SK-N-SH (cell line): ENCODE measurements around the gene TGFA. TPM values are rescaled to one million over a fixed set of nuclear protein-coding genes. Genes with fewer than 3 reads are reported as not detected.

Experiments used
- CTCF ChIA-PET: fragments of 300-600, 350-600 bp; formaldehyde crosslinking; extraction: SDS; loops from one replicate; lab custom pipeline; 2021; lab: Yijun Ruan, JAX
- POLR2A ChIA-PET: fragments of 350-600 bp; sonication (Branson Sonifier 250); formaldehyde crosslinking; extraction: SDS; loops from one replicate; lab custom pipeline; 2020; ENCODE audit warnings: antibody characterized with exemption, inconsistent platforms; lab: Yijun Ruan, JAX
- DNase-seq: peaks from one replicate; pipeline ENCODE4 v3.0.0; 2012
- H2AFZ ChIP-seq: fragments of 200-600 bp; sonication (generic); 2 replicates; pipeline ENCODE4 v1.8.1; 2016; ENCODE audit warnings: antibody characterized with exemption, mild to moderate bottlenecking, low read depth
- H3F3A ChIP-seq: fragments of 200-600 bp; sonication (generic); replicated peaks from 2 replicates; pipeline ENCODE3; 2016; ENCODE audit warnings: antibody characterized with exemption, mild to moderate bottlenecking; ENCODE audit not compliant: insufficient read depth
- H3K27ac ChIP-seq, 2 experiments: fragments of 200-500 bp in 1 of 2; fragments of 200-600 bp in 1 of 2; sonication (Bioruptor generic) in 1 of 2; sonication (generic), shearing (Covaris generic) in 1 of 2; 2 replicates each; pipeline versions ENCODE4 v1.5.1 to v1.6.1; 2014 to 2016; ENCODE audit warnings: low read depth in 2 of 2, inconsistent platforms in 1 of 2, low read length in 1 of 2, mild to moderate bottlenecking in 1 of 2, mixed read lengths in 1 of 2
- H3K27me3 ChIP-seq: fragments of 200-600 bp; sonication (generic), shearing (Covaris generic); 2 replicates; pipeline ENCODE4 v1.6.1; 2016; ENCODE audit warnings: mixed run types; ENCODE audit not compliant: insufficient read depth
- H3K36me3 ChIP-seq, 2 experiments: fragments of 200-500 bp in 1 of 2; fragments of 200-600 bp in 1 of 2; sonication (Bioruptor generic) in 1 of 2; sonication (generic) in 1 of 2; replicated peaks in 1 of 2; 2 replicates each; pipeline versions ENCODE3 to v1.5.1; 2014 to 2016; ENCODE audit warnings: low read length in 1 of 2, mild to moderate bottlenecking in 1 of 2; ENCODE audit not compliant: insufficient read depth in 2 of 2, control insufficient read depth in 1 of 2
- H3K4me1 ChIP-seq, 2 experiments: fragments of 200-500 bp in 1 of 2; fragments of 200-600 bp in 1 of 2; sonication (Bioruptor generic) in 1 of 2; sonication (generic), shearing (Covaris generic) in 1 of 2; 2 replicates each; pipeline versions ENCODE4 v1.5.1 to v1.6.1; 2014 to 2016; ENCODE audit warnings: low read depth in 1 of 2, low read length in 1 of 2, mixed run types in 1 of 2; ENCODE audit not compliant: insufficient read depth in 2 of 2, control insufficient read depth in 1 of 2
- H3K4me2 ChIP-seq: fragments of 200-600 bp; sonication (generic), shearing (Covaris generic); 2 replicates; pipeline ENCODE4 v1.6.1; 2017; ENCODE audit warnings: mixed run types
- H3K4me3 ChIP-seq, 2 experiments: fragments of 200-500 bp in 1 of 2; fragments of 200-600 bp in 1 of 2; sonication (Bioruptor generic) in 1 of 2; sonication (generic), shearing (Covaris generic) in 1 of 2; 2 replicates each; pipeline versions ENCODE4 v1.5.1 to v1.8.1; 2014 to 2016; ENCODE audit warnings: low read depth in 2 of 2, inconsistent platforms in 1 of 2, low read length in 1 of 2, mild to moderate bottlenecking in 1 of 2, mixed read lengths in 1 of 2, moderate library complexity in 1 of 2
- H3K79me2 ChIP-seq: fragments of 200-600 bp; sonication (generic); 2 replicates; pipeline ENCODE4 v1.8.1; 2017; ENCODE audit warnings: mild to moderate bottlenecking; ENCODE audit not compliant: insufficient read depth
- H3K9ac ChIP-seq: fragments of 200-600 bp; sonication (generic); 2 replicates; pipeline ENCODE4 v1.6.1; 2017; ENCODE audit warnings: mixed run types
- H3K9me2 ChIP-seq: fragments of 200-600 bp; sonication (generic); 2 replicates; pipeline ENCODE4 v1.6.1; 2017; ENCODE audit warnings: mixed run types
- H3K9me3 ChIP-seq: fragments of 200-600 bp; sonication (generic); 2 replicates; pipeline ENCODE4 v1.6.1; 2017; ENCODE audit warnings: mixed run types, mild to moderate bottlenecking, moderate library complexity
- H4K20me1 ChIP-seq: fragments of 200-600 bp; sonication (generic); 2 replicates; pipeline ENCODE4 v1.6.1; 2017; ENCODE audit warnings: mild to moderate bottlenecking, mixed run types; ENCODE audit not compliant: insufficient read depth
- CHD2 ChIP-seq: fragments of 150-350 bp; IDR thresholded peaks from 2 replicates; pipeline ENCODE4 v1.6.1; 2018; ENCODE audit warnings: low read length; ENCODE audit not compliant: partially characterized antibody
- EZH2phosphoT487 ChIP-seq: fragments of 200-600 bp; sonication (generic); IDR thresholded peaks from 2 replicates; pipeline ENCODE4 v1.6.1; 2017; ENCODE audit warnings: low read depth, mixed run types, mild to moderate bottlenecking, antibody characterized with exemption, moderate library complexity, borderline replicate concordance
- FOXJ3 ChIP-seq: sonication (generic); formaldehyde crosslinking; IDR thresholded peaks from 2 replicates; pipeline ENCODE4 v1.5.1; 2020; ENCODE audit warnings: mild to moderate bottlenecking, missing genetic modification reagents
- GABPA ChIP-seq: IDR thresholded peaks from 2 replicates; pipeline ENCODE4 v1.4.0; 2012; ENCODE audit warnings: low read depth, mild to moderate bottlenecking
- JUND ChIP-seq: IDR thresholded peaks from 2 replicates; pipeline ENCODE4 v1.4.0; 2012
- NRF1 ChIP-seq: IDR thresholded peaks from 2 replicates; pipeline ENCODE4 v1.6.1; 2012; ENCODE audit warnings: low read depth, mild to moderate bottlenecking, low read length
- REST ChIP-seq: IDR thresholded peaks from 2 replicates; pipeline ENCODE4 v1.6.1; 2012; ENCODE audit warnings: mild to moderate bottlenecking, low read depth, low read length, moderate library complexity
- RXRA ChIP-seq: IDR thresholded peaks from 2 replicates; pipeline ENCODE4 v1.4.0; 2012; ENCODE audit warnings: low read depth, mild to moderate bottlenecking, borderline replicate concordance
- SMC3 ChIP-seq: IDR thresholded peaks from 2 replicates; pipeline ENCODE4 v1.6.1; 2012; ENCODE audit warnings: low read depth, low read length, improper control_type of control experiment
- USF1 ChIP-seq: IDR thresholded peaks from 2 replicates; pipeline ENCODE4 v1.4.0; 2012; ENCODE audit warnings: low read depth, borderline replicate concordance
- WGBS: methylation state at CpG from one replicate; pipeline ENCODE4 v1.1.6; 2017; ENCODE audit warnings: low lambda C conversion rate; 5-methylcytosine and 5-hydroxymethylcytosine counted together
- polyA plus RNA-seq, 3 experiments: library from polyadenylated mRNA; depleted of rRNA; stranded (reverse); fragments of >200 nt; gene quantifications; 2 replicates each; pipeline ENCODE4 v1.2.3, GENCODE V29; 2012
- TF ChIP-seq, protein P1 (sequence below): fragments of 150-350 bp; IDR thresholded peaks from 2 replicates; pipeline ENCODE4 v1.6.1; 2017; ENCODE audit warnings: antibody characterized with exemption, low read length, low read depth, borderline replicate concordance
- TF ChIP-seq, protein P2 (sequence below): IDR thresholded peaks from 2 replicates; pipeline ENCODE4; 2012
- TF ChIP-seq, protein P3 (sequence below): IDR thresholded peaks from 2 replicates; pipeline ENCODE4 v1.4.0; 2012; ENCODE audit warnings: low read depth
- TF ChIP-seq, protein P4 (sequence below): fragments of 200-600 bp; sonication (generic); IDR thresholded peaks from 2 replicates; pipeline ENCODE4 v1.6.1; 2017; ENCODE audit warnings: antibody characterized with exemption, mild to moderate bottlenecking, moderate library complexity

Gene TGFA
- polyA plus RNA-seq, 1 of the 3 experiments (the other 2 are of a cell fraction), result not detected

DNA sequence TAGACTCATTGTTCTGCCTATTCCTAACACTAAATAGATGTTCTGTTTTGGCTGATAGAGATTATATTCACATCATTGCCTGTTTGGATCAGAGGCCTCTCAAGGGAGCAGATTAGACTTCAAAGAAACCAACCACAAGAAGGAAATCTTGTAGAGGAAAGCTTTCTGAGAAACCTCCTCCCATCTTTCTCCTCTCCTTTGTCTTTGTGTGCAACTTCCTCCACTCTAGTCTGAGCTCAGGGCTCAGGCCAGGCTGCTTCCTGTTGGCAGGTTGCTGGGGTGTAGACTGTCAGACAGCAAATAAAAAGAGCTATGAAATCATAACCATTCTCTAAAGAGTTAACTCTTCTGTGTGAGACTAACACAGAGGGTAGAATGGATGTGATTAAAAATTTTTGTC lies 113.0 kb downstream of the TGFA start:
- no peak overlapping the region for H3K9ac ChIP-seq
- H3K36me3 ChIP-seq, result no peaks in the 10 kb centered on the region
- no peak for DNase-seq
- H3K9me3 ChIP-seq, result no peaks in the 10 kb centered on the region
- H3K27me3 ChIP-seq, result no peaks in the 10 kb centered on the region
- CTCF ChIA-PET, result no interaction called here
- no peaks in the 10 kb centered on the region for H3F3A ChIP-seq
- no peaks in the 10 kb centered on the region for H3K9me2 ChIP-seq
- H3K4me2 ChIP-seq, result no peak overlapping the region
- no peaks in the 10 kb centered on the region for H4K20me1 ChIP-seq
- H2AFZ ChIP-seq, result no peak overlapping the region
- no peak overlapping the region for H3K27ac ChIP-seq
- H3K4me3 ChIP-seq, result no peak overlapping the region
- no peak for TF ChIP-seq JUND
- TF ChIP-seq EZH2phosphoT487, result no peak
- TF ChIP-seq, protein P1, sequence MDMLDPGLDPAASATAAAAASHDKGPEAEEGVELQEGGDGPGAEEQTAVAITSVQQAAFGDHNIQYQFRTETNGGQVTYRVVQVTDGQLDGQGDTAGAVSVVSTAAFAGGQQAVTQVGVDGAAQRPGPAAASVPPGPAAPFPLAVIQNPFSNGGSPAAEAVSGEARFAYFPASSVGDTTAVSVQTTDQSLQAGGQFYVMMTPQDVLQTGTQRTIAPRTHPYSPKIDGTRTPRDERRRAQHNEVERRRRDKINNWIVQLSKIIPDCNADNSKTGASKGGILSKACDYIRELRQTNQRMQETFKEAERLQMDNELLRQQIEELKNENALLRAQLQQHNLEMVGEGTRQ, result no peak
- no peak for TF ChIP-seq CHD2
- TF ChIP-seq SMC3, result no peak
- TF ChIP-seq RXRA, result no peak
- TF ChIP-seq, protein P2, sequence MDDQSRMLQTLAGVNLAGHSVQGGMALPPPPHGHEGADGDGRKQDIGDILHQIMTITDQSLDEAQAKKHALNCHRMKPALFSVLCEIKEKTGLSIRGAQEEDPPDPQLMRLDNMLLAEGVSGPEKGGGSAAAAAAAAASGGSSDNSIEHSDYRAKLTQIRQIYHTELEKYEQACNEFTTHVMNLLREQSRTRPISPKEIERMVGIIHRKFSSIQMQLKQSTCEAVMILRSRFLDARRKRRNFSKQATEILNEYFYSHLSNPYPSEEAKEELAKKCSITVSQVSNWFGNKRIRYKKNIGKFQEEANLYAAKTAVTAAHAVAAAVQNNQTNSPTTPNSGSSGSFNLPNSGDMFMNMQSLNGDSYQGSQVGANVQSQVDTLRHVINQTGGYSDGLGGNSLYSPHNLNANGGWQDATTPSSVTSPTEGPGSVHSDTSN, result no peak
- TF ChIP-seq NRF1, result no peak
- TF ChIP-seq REST, result no peak
- no peak for TF ChIP-seq FOXJ3
- POLR2A ChIA-PET, result no interaction called here
- H3K4me1 ChIP-seq, result no peaks in the 10 kb centered on the region
- H3K79me2 ChIP-seq, result no peaks in the 10 kb centered on the region

- Histone ChIP-seq H3K9me2 (no peaks in the 10 kb centered on the region), H3K4me3 (no peak overlapping the region), H3K36me3 (no peaks in the 10 kb centered on the region), H3K27ac (no peak overlapping the region), H3K9ac (no peak overlapping the region), H2AFZ (no peak overlapping the region), H4K20me1 (no peaks in the 10 kb centered on the region), H3K79me2 (no peaks in the 10 kb centered on the region), H3F3A (no peaks in the 10 kb centered on the region), H3K9me3 (no peaks in the 10 kb centered on the region), H3K4me2 (no peak overlapping the region), H3K4me1 (no peaks in the 10 kb centered on the region), H3K27me3 (no peaks in the 10 kb centered on the region)
- ChIA-PET CTCF (no interaction called here), POLR2A (no interaction called here)
- DNase-seq, result no peak
- 5% methylated on average over 1 of the region's 1 CpG for WGBS
- no peak for TF ChIP-seq USF1
- TF ChIP-seq GABPA, result no peak
- TF ChIP-seq, protein P3, sequence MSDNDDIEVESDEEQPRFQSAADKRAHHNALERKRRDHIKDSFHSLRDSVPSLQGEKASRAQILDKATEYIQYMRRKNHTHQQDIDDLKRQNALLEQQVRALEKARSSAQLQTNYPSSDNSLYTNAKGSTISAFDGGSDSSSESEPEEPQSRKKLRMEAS, result no peak
- TF ChIP-seq, protein P4, sequence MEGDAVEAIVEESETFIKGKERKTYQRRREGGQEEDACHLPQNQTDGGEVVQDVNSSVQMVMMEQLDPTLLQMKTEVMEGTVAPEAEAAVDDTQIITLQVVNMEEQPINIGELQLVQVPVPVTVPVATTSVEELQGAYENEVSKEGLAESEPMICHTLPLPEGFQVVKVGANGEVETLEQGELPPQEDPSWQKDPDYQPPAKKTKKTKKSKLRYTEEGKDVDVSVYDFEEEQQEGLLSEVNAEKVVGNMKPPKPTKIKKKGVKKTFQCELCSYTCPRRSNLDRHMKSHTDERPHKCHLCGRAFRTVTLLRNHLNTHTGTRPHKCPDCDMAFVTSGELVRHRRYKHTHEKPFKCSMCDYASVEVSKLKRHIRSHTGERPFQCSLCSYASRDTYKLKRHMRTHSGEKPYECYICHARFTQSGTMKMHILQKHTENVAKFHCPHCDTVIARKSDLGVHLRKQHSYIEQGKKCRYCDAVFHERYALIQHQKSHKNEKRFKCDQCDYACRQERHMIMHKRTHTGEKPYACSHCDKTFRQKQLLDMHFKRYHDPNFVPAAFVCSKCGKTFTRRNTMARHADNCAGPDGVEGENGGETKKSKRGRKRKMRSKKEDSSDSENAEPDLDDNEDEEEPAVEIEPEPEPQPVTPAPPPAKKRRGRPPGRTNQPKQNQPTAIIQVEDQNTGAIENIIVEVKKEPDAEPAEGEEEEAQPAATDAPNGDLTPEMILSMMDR, result no peak
- TF ChIP-seq CHD2, result no peak
Observed at GRCh38 chr2:70435138-70435537, 118.5 kb downstream of the TGFA start.
